HuH-7.5 (cell line): ENCODE measurements around the gene CEBPA.

ENCODE experiments used
- DNase-seq: peaks from one replicate; pipeline ENCODE4 v3.0.0; 2011; ENCODE audit warnings: low spot score

CEBPA gene

GRCh38 chr19:33287438-33287837, 14.9 kb downstream of the CEBPA start:
- no peak for DNase-seq

- DNase-seq = no peak
Measured at GRCh38 chr19:33286899-33287298, 15.4 kb downstream of the CEBPA start.

DNA sequence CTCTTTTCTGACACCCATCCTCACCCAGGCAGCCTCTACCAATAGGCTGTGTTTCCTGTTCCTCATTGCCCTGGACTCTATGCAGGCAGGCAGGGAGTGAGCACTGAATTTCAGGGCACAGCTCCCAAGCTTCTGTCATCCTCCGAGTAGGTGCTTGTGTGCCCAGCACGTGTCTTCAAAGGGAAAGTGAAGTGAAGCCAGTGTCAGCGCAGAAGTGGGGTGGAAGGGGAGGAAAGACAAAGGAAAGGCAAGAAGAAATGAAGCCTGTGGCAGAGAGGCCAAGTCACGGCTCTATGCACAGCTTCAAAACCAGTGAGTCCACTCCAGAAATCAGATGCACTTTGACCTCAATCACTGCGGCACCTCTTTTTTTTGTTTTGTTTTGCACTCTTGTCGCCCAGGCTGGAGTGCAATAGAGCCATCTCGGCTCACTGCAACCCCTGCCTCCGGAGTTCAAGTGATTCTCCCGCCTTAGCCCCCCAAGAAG, 16.9 kb downstream of the CEBPA start:
- no peak for DNase-seq

- DNase-seq = no peak
Measured at GRCh38 chr19:33284756-33285155, 17.6 kb downstream of the CEBPA start.

- no peak for DNase-seq
Measured at GRCh38 chr19:33284146-33284643, 18.1 kb downstream of the CEBPA start.

- no peak for DNase-seq
Measured at GRCh38 chr19:33283589-33283988, 18.7 kb downstream of the CEBPA start.

DNA sequence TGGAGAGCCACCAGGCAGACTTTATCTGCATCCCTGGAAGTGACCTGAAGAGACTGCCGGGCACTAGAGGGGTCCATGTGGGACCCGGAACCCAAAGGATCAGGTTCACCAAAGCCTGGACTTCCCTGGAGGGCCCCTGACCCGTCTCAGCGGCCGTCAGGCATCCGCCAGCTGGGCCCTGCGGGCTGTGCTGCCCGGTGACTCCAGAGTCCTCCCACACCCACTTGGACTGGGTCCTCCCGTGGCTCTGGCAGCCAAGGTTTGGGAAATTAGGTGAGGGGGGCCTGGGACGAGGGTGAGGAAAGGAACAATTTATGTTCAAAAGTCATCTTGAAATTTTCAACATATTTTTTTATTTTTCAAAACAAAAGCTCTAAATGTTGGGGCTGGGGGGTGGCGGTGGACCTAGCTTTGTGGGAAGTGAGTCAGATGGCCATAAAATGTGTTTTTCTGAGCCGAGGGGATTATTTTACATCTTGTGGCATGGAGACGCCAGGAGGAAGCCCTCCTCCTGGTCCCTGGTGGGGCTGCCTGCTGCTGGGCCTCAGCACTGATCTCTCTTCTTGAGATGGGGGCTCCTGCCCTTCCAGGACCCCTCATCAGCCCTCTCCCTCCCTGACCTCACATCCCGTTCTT, 20.2 kb downstream of the CEBPA start:
- no peak for DNase-seq

DNA sequence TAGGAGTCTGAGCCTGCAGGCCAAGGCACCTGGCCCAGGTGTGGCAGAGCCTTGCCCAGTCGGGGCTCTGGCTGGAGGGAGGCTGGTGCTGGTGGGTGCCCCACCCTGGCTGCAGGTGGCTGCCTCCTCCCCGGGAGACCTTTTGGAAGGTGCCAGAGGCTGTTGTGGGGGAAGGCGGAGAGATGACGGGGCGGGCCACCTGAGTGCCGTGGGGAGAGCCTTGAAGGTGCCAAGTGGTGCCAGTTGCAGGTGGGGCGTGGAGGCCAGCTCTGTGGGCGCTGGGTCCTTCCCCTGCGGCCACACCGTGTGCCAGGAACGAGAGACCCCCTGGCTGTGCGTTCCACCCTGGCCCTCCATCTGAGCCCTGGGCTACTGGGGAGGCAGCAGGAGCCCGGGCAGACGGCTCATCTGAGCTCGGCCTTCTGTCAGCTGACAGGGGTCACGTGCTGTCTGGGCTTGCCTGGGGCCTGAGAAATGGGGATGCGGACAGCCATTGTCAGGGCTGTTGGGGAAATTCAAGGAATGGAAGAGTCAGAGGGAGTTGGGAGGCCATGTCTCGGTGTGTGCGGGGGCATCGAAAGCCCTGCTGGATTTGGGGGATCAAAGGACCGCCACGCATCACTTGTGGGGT, 20.9 kb downstream of the CEBPA start:
- DNase-seq = no peak

DNA sequence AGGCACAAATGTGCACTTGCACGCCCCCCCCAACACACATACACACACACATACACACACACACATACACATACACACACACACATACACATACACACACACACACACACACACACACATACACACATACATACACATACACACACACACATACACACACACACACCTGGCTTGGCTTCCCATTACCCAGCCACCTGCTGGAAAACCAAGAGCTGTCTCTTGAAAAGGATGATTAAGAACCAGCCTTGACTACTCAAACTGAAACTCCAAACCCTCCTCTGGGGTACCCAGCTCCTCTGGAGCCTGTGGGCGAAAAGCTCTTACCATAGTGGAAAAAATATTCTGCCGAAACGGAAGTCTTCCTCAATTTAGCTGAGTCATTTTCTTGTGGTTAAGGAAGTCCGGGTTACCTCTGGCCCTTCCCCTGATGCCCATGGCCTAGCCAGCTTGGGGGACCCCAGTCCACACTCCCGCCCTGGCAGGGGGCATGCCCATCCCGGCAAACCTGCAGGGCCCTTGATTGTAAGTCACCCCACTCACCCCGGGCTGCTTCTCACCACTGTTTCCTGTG, 21.9 kb downstream of the CEBPA start:
- no peak for DNase-seq

- DNase-seq = no peak
Measured at GRCh38 chr19:33279430-33280350, 22.6 kb downstream of the CEBPA start.

- peak; percentile 87 for DNase-seq
Measured at GRCh38 chr19:33278403-33279269, 23.7 kb downstream of the CEBPA start.

GRCh38 chr19:33278023-33278402, 24.3 kb downstream of the CEBPA start:
- no peak for DNase-seq

DNA sequence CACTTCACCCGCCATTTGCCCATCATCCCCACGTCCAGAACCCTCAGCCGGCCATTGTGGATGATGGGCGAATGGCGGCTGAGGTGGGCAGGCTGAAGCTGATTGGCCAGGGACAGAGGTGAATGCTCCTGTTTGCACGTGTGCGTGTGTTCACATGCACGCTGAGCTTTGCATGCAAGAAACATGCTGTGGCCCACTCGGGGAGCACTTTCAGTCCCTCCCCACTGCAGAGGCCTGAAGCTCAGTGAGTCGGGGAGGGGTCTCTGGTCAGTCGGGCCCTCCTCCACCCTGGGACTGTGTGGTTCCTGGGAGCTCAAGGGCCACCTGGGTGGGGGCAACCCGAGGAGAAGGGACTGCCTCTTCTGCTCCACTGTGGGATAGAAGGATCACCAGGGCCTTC, 24.9 kb downstream of the CEBPA start:
- no peak for DNase-seq

- peak; percentile 96 for DNase-seq
Measured at GRCh38 chr19:33275933-33276619, 26.3 kb downstream of the CEBPA start.

DNA sequence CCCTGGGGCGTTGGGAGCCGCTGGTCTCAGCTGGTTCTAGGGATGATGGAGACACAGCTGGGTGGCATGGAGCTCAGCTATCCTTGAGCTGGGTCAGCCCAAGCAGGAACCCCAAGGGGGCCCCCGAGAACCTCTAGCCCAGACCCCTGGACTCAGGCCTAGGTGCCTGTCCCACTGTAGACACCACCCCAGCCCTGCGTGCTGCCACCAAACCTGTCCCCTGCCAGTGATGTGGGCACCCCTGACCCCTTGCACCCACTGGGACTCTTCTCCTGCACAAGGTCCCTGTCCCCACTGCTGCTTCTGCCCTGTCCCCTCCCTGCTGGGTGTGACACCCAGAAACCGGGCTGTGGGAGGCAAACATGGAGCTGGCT, 26.8 kb downstream of the CEBPA start:
- DNase-seq = no peak

DNA sequence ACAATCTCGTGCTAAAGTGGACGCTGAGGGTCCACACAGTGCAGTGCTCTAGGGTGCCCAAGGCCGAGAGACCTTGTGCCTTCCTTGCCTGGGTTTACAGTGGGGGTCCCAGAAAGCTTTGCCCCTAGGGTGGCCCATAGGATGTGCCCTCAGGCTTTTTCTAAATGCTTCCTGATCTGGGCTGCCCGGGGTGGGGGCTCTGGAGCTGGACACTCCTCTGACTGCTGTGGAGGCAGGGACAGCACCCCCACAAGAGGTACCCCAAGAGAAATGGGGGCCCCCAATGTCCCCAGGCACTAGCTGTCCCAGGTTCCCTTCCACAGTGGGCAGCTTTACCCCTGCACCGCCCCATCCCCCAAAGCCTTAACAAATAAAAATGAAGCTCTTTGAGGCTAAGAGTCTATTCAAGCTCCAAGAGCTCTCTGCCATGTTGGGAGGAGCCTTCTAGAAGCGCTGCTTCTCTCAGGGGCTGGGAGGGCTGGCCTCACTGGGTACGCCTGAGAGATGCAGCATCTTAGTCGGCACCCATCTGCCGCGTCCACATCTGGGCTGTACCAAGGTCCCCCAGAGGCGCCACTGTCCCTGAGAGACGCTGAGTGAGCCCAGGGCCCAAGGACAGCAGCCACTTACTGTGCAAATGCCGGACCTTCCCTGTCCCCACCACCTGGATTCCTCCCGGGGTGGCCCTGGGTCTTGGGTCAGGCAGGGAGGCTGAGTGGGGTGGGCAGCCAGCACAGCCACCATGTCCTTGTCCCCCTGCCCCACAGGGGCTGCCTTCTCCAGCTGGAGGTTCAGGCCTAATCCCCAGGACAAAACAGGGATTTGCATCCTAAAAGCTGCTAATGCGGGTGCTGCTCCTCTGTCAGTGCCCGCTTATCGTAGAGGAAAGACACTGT, 27.4 kb downstream of the CEBPA start:
- no peak for DNase-seq

DNA sequence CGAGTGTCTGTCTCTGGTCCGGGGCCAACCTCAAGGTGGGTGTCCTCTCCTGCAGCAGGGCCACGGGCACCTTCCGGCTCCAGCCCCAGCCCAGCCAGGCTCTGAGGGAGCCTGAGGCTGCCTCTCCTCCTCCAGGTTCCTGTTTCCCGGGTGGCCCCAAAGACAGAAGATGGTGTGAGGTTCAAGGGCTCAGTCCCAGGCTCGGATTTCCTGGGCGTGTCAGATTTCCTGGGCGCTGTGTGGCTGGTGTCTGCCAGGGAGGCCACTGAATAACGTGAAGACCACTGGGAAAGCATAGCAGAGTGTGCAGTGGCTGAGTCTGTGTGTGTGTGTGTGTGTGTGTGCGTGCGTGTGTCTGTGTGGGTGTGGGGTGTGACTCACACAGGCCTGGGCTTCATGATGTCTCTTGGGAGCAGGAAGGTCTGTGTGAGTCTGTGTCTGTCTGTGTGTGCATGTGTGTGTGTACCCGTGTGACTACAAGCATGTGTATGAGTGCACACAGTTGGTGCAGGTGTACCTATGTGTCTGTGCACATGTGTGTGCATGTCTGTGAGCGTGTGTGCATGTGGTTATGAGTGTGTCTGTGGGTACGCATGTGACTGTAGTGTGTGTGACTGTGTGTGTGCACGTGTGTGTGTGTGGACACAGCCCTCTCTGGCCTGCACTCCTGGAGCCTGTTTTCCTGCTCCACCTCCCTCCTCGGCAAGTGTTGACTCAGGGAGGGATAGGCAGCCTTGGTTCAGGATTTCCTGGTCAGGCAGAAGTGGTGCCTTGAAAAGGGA, 28.3 kb downstream of the CEBPA start:
- peak; percentile 92 for DNase-seq

DNA sequence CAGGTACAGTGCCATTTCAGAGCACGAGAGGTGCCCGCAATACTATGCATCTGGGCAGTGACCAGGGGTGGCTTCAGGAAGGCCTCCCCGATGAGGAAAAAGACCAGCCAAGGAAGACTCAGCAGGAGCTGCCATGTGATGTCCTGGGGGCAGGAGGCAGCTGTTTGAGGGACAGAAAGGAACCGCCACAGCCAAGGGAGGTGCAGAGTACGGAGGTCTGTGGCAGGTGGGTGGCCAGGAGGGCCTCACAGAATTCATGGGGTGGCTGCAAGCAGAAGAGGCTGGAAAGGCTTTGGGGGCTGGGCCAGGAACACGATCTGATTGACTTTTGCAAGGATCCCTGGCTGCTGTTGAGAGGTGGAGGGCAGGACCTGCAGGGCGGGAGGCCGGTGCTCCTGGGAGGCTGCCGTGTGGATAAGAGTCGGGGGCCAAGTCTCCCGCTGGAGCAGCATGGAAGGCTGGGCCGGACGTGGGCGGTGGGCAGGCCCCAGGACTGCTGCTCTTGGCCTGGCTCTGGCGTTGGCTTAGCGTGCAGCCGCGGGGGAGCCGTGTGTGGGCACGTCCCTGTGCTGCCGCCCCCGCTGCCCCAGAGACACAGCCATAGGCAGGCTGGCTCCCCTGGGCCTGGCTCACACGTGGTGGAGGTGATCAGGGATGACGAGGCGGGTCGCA, 29.1 kb downstream of the CEBPA start:
- no peak for DNase-seq
